Endothelial cell of umbilical vein (primary cell): ENCODE data around the gene AP2B1. TPM values are rescaled to one million over a fixed set of nuclear protein-coding genes. Genes with fewer than 3 reads are reported as not detected.

Experiments
- BruUV-seq: library from RNA; stranded (reverse); fragments of 400-500 nt; replicated peaks from 2 replicates; lab custom pipeline; 2021; lab: Mats Ljungman, UMichigan
- CTCF ChIA-PET: fragments of 300-600, 350-600 bp; sonication (Branson Sonifier 250); formaldehyde crosslinking; loops from one replicate; lab custom pipeline; 2021; ENCODE audit warnings: antibody characterized with exemption, inconsistent platforms; lab: Charles Lee
- POLR2A ChIA-PET: fragments of 300-600, 350-600 bp; sonication (Branson Sonifier 250); formaldehyde crosslinking; loops from one replicate; lab custom pipeline; 2021; ENCODE audit warnings: antibody characterized with exemption, inconsistent platforms; lab: Charles Lee
- DNase-seq: peaks from one replicate; pipeline ENCODE4 v3.0.0-alpha.2; 2011; ENCODE audit warnings: low read depth, low spot score
- FAIRE-seq: peaks from 2 replicates; lab custom pipeline; 2011; peaks lifted over from hg19 to GRCh38; lab: Jason Lieb, UNC
- H2AFZ ChIP-seq: 2 replicates; pipeline ENCODE4 v1.6.0; 2012; ENCODE audit warnings: low read depth, low read length, control low read depth, inconsistent platforms
- H3K27ac ChIP-seq: 2 replicates; pipeline ENCODE4 v1.5.1; 2011; ENCODE audit warnings: low read depth, mild to moderate bottlenecking, control low read depth, low read length, moderate library complexity; ENCODE audit not compliant: insufficient read depth
- H3K27me3 ChIP-seq, 2 experiments: 2 replicates each; pipeline versions ENCODE4 v1.6.0 to v1.6.1; 2011; ENCODE audit warnings: low read length in 2 of 2, mixed read lengths in 1 of 2; ENCODE audit not compliant: control insufficient read depth in 2 of 2, insufficient read depth in 2 of 2
- H3K36me3 ChIP-seq, 2 experiments: 2 replicates in 1 of 2; 3 replicates in 1 of 2; pipeline ENCODE4 v1.5.1; 2011; ENCODE audit warnings: low read length in 2 of 2, mild to moderate bottlenecking in 1 of 2, moderate library complexity in 1 of 2; ENCODE audit not compliant: control insufficient read depth in 2 of 2, insufficient read depth in 2 of 2; ENCODE audit errors: extremely low read depth in 1 of 2
- H3K4me1 ChIP-seq: 3 replicates; pipeline ENCODE4 v1.5.1; 2011; ENCODE audit warnings: mild to moderate bottlenecking, low read length; ENCODE audit not compliant: control insufficient read depth, insufficient read depth; ENCODE audit errors: extremely low read depth
- H3K4me2 ChIP-seq: 2 replicates; pipeline ENCODE4 v1.6.1; 2011; ENCODE audit warnings: low read length, control low read depth, mixed read lengths; ENCODE audit not compliant: insufficient read depth
- H3K4me3 ChIP-seq, 3 experiments: fragments of 200-600 bp in 1 of 3; sonication (generic), shearing (Covaris generic) in 1 of 3; replicated peaks in 1 of 3; 2 replicates each; pipeline ENCODE4 v1.5.1; 2011 to 2016; ENCODE audit warnings: control low read depth in 3 of 3, low read length in 3 of 3, mild to moderate bottlenecking in 2 of 3, inconsistent platforms in 1 of 3, low read depth in 1 of 3, moderate library complexity in 1 of 3; ENCODE audit not compliant: insufficient read depth in 1 of 3
- H3K79me2 ChIP-seq: 2 replicates; pipeline ENCODE4 v1.6.0; 2012; ENCODE audit warnings: low read length, inconsistent platforms; ENCODE audit not compliant: control insufficient read depth, insufficient read depth
- H3K9ac ChIP-seq: replicated peaks from 2 replicates; pipeline ENCODE3; 2011; ENCODE audit warnings: low read length, control low read depth; ENCODE audit not compliant: insufficient read depth; ENCODE audit errors: extremely low read depth
- H3K9me1 ChIP-seq: replicated peaks from 3 replicates; pipeline ENCODE4 v1.6.0; 2011; ENCODE audit warnings: mild to moderate bottlenecking, low read length; ENCODE audit not compliant: control insufficient read depth, insufficient read depth; ENCODE audit errors: extremely low read depth
- H3K9me3 ChIP-seq: replicated peaks from 2 replicates; pipeline ENCODE4 v1.5.1; 2012; ENCODE audit warnings: low read length, inconsistent platforms; ENCODE audit not compliant: control insufficient read depth, insufficient read depth
- H4K20me1 ChIP-seq: replicated peaks from 2 replicates; pipeline ENCODE3; 2011; ENCODE audit warnings: mild to moderate bottlenecking, low read length; ENCODE audit not compliant: control insufficient read depth, insufficient read depth; ENCODE audit errors: extremely low read depth
- CTCF ChIP-seq, 2 donors: IDR thresholded peaks; 1 replicate in 1 of 2; 2 replicates in 1 of 2; pipeline ENCODE4 v1.5.1; 2011; ENCODE audit warnings: low read length in 2 of 2, mild to moderate bottlenecking in 2 of 2, moderate library complexity in 2 of 2, control low read depth in 1 of 2, inconsistent platforms in 1 of 2, low read depth in 1 of 2; ENCODE audit not compliant: insufficient read depth in 1 of 2; ENCODE audit errors: extremely low read depth in 1 of 2
- EZH2 ChIP-seq: IDR thresholded peaks from 2 replicates; pipeline ENCODE4 v1.6.1; 2012; ENCODE audit warnings: borderline replicate concordance, low read depth, mild to moderate bottlenecking, moderate library complexity, low read length, inconsistent platforms; ENCODE audit not compliant: severe bottlenecking
- FOS ChIP-seq: IDR thresholded peaks from 2 replicates; pipeline ENCODE4 v1.6.1; 2011; ENCODE audit warnings: mild to moderate bottlenecking, low read length, moderate library complexity, borderline replicate concordance; ENCODE audit not compliant: insufficient read depth
- GATA2 ChIP-seq: IDR thresholded peaks from 2 replicates; pipeline ENCODE4 v1.7.0; 2011; ENCODE audit warnings: low read depth, mild to moderate bottlenecking, moderate library complexity, mixed read lengths, low read length; ENCODE audit not compliant: insufficient read length, insufficient read depth
- JUN ChIP-seq: IDR thresholded peaks from 2 replicates; pipeline ENCODE4 v1.6.1; 2011; ENCODE audit warnings: borderline replicate concordance, low read depth; ENCODE audit not compliant: insufficient read length, insufficient read depth
- MAX ChIP-seq: IDR thresholded peaks from 2 replicates; pipeline ENCODE4 v1.6.1; 2011; ENCODE audit not compliant: insufficient read depth, insufficient read length
- MYC ChIP-seq: IDR thresholded peaks from one replicate; pipeline ENCODE4 v1.6.1; 2011; ENCODE audit warnings: mild to moderate bottlenecking, low read depth, low read length
- POLR2A ChIP-seq: IDR thresholded peaks from 2 replicates; pipeline ENCODE4 v1.6.1; 2012; ENCODE audit warnings: low read depth, mild to moderate bottlenecking, control low read depth, low read length
- POLR2AphosphoS5 ChIP-seq: IDR thresholded peaks from 2 replicates; pipeline ENCODE4 v1.6.1; 2012; ENCODE audit warnings: low read depth, mild to moderate bottlenecking, control low read depth, low read length, moderate library complexity; ENCODE audit not compliant: insufficient read depth
- dilution Hi-C: fragments of 300-500 bp; cut with MboI; formaldehyde crosslinking; loops from one replicate; pipeline ENCODE4 v1.15.0; 2019; ENCODE audit warnings: low sequenced_read_pairs; ENCODE audit not compliant: extremely low pct_ligation_motif_present
- intact Hi-C: fragments of 100-400 bp; cut with micrococcal nuclease; formaldehyde crosslinking; loops from one replicate; pipeline ENCODE4 v1.10.0; 2022
- polyA plus RNA-seq, 4 experiments: library from polyadenylated mRNA; depleted of rRNA in 3 of 4; stranded (reverse) in 3 of 4; unstranded in 1 of 4; fragments of >200 nt; gene quantifications; 2 replicates each; pipeline versions ENCODE4 v1.2.1 to v1.2.3, GENCODE V29; 2011 to 2012; ENCODE audit warnings: missing spikeins in 1 of 4
- total RNA-seq: library from RNA; stranded (reverse); gene quantifications from 2 replicates; pipeline ENCODE4 v1.2.3, GENCODE V29; 2021

The AP2B1 gene
- total and polyA plus RNA-seq, 2 donors (not counting 3 experiments of a cell fraction or from before 2014, with no cell fraction given): 106 to 198 TPM

GRCh38 chr17:35557353-35557752, 29.8 kb upstream of the AP2B1 start:
- H3K27me3 ChIP-seq: peaks cover 23 to 32% of the 10 kb centered on the region in 2 experiments
- H3K36me3 ChIP-seq: no peaks in the 10 kb centered on the region
- no peak overlapping the region for H2AFZ ChIP-seq
- H3K9me3 ChIP-seq: no peaks in the 10 kb centered on the region
- H3K9me1 ChIP-seq: no peaks in the 10 kb centered on the region
- no peaks in the 10 kb centered on the region for H3K4me1 ChIP-seq
- ChIA-PET POLR2A (no interaction called here), CTCF (no interaction called here)
- no peak overlapping the region for H3K27ac ChIP-seq
- intact Hi-C loops: no loop called here
- dilution Hi-C loops: no loop called here
- H3K4me2 ChIP-seq: no peak overlapping the region
- FAIRE-seq (no peak), DNase-seq (no peak)
- no peak for TF ChIP-seq POLR2AphosphoS5
- no peak for TF ChIP-seq EZH2
- no peak for TF ChIP-seq GATA2
- no peak for TF ChIP-seq MAX
- TF ChIP-seq CTCF (IDR thresholded peaks at IDR 0.05; ENCODE audit: extremely low read depth in 1 of 2, insufficient read depth in 1 of 2, low read depth in 1 of 2, low read length in 2 of 2): no peak
- TF ChIP-seq FOS: no peak
- no peak for TF ChIP-seq JUN
- no peak for TF ChIP-seq MYC
- no peak for TF ChIP-seq POLR2A
- no peak overlapping the region for H3K9ac ChIP-seq
- no peak overlapping the region for H3K4me3 ChIP-seq
- no TSS peak for BruUV-seq
- H3K79me2 ChIP-seq: no peaks in the 10 kb centered on the region
- H4K20me1 ChIP-seq: no peaks in the 10 kb centered on the region
